A549 treated with GW870086 at 1 μM for 4 hours (cell line): ENCODE data around the gene NINJ1. TPM values are rescaled to one million over a fixed set of nuclear protein-coding genes. Genes with fewer than 3 reads are reported as not detected.

Source experiments
- total RNA-seq: library from RNA; stranded (reverse); fragments of 200-300 nt; extraction: Qiagen RNA extraction; gene quantifications from 5 replicates; pipeline ENCODE4 v1.2.3, GENCODE V29; 2022; ENCODE audit warnings: low read depth

The NINJ1 gene
- total RNA-seq = 67.2 to 98.9 TPM (median 83.2 TPM) in 5 replicates

DNA sequence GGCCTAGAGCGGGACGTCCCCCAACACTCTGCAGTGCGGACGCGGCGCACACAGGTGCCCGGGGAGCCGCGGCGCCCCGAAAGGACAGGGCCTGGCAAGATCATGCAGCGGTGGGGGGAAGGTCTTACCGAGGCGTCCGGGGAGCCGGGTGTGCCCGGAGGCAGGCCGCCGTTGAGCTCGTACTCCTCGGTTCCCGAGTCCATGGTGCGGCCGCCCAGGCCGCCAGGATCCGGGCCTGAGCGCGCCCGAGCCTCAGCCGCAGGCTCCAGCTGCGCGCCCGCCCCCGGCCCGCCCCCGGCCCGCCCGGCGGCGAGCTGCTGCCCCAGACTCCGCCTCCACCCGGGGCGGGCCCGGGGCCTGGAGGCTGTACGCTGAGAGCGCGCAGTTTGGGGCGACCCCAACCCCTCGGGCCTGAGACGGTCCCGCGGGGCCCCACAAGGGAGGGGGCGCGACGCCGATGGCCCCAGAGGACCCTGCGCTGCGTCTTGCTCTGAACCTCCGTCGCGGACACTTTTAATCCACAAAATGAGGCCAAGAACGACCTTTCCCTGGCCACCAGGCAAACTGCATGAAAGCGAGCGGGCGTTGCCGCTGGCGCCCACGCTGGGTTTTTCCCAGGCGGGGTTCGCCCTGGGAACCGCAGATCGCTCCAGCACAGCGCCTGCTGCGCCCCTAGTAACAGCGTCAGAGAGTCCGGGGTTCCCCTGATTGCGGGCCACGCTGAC lies at the start of gene NINJ1:
TSS of gene NINJ1 (minus strand) at position 237 of the 725 bp plus-strand sequence. CDS start at position 203, 34 bp downstream.

DNA sequence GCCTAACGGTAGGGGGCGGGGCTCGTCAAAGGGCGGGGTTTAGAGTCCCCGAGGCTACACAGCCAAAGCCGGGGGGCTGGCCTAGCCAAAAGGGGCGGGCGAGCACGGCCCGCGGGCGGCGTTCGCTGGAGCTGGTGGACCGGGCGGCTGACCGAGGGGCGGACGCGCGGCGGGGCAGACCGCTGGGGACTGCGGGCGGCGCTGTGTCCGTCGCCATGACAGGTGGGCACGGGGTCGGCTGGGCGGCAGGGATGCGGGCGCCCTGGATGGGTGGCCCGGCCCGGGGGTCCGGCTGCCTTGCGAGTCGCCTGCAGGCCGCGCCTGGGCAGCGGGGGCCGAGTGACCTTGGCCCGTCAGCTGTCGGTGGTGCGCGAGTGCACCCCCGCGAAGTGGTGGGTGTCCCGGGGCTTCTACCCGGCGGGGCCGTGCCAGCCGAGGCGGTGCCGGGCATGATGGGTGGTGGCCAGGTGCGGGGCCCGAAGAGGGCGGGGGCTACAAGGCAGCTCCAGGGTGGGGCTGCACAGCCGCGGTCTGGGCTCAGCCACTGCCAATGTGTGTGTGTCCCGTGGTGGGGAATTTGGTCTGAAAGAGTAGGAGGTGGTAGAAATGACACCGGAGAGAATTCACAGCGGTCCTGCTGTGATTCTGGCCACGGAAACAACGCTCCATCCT lies 37.8 kb downstream of the NINJ1 start, which contains the start of gene CARD19:
TSS of gene CARD19 (plus strand) at position 87 of the 672 bp plus-strand sequence. CDS start at position 216, 129 bp downstream.

Other genes with a start within 250 kb of the NINJ1 start
- gene FGD3, start 186.7 kb downstream of the NINJ1 start, total RNA-seq = 0.08 to 0.16 TPM (median 0.14 TPM) in 5 replicates
- gene SUSD3, start 75.5 kb downstream of the NINJ1 start, total RNA-seq = 0.65 to 1.1 TPM (median 0.83 TPM) in 5 replicates
- gene CARD19, start 38.0 kb downstream of the NINJ1 start, total RNA-seq = 43.5 to 69.5 TPM (median 64.7 TPM) in 5 replicates
- gene WNK2, start 49.9 kb upstream of the NINJ1 start, total RNA-seq = 4.1 to 9.0 TPM (median 6.2 TPM) in 5 replicates